ENCODE data around the gene XYLT1.

XYLT1 gene

DNA sequence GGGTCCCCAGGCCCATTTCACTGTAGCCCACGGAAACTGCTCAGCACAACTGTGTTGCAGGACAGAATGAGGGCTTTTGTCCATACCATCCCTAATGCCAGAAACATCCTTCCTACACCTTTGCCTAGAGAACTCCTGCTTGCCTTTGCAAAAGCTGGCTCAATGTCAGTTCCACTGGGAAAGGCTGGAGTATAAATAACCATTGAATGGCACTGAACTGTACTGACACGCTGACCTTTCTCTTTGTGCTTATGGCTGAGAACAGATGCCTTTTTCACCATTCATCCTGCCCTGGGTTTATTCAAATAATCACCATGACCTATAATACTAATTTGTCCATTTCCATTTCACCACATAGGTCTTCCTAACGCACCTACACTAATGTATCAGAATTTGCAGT, 300.3 kb downstream of the XYLT1 start:
- DNase-seq, result no peak

DNA sequence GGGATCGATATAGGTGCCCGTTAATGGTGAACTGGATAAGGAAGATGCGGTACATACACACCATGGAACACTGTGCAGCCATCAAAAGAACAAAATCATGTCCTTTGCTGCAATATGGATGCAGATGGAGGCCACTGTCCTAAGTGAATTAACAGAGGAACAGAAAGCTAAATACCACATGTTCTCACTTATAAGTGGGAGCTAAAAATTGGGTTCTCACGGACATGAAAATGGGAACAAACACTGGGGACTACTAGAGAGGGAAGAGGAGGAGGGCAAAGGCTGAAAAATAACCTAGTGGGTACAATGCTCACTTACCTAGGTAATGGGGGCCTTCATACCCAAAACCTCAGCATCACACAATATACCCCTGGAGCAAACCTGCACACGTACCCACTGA, 302.6 kb downstream of the XYLT1 start:
- no peak for DNase-seq

DNA sequence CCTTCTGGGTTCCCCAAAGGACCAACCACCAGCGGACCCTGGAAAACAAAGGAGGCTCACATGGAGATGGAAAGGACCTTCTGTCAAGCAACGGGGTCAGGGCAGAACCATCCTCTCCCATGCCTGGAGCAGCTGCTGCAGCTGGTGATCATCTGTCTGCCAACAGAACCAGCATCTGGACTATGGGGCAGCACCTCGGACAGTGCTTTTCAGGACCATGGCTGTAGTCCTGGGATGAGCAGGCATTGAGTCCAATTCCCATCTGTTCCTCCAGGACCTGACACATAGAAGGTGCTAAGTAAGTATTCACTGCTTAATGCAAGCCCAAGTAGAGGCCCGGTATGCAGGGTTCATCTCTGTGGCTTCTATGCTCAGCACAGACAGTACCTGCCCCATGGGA, 304.7 kb downstream of the XYLT1 start:
- no peak for DNase-seq

DNA sequence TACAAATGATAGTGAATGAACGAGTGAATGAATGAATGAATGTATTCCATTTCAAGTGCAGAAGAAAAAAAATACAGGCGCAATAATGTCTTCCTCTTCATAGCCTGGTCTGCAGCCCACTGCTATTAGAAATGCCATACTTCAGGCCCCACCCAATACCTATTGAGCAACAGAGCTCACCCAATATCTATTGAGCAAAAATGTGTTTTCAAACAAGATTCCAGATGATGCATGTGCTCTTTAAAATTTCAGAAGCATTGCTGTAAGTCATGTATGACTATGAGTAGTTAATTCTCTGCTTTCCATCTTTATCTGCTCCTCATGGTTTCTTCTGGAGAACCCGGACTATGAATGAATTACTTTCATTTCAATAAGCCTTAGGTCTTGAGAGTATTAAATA, 308.2 kb downstream of the XYLT1 start:
- DNase-seq, result no peak

DNA sequence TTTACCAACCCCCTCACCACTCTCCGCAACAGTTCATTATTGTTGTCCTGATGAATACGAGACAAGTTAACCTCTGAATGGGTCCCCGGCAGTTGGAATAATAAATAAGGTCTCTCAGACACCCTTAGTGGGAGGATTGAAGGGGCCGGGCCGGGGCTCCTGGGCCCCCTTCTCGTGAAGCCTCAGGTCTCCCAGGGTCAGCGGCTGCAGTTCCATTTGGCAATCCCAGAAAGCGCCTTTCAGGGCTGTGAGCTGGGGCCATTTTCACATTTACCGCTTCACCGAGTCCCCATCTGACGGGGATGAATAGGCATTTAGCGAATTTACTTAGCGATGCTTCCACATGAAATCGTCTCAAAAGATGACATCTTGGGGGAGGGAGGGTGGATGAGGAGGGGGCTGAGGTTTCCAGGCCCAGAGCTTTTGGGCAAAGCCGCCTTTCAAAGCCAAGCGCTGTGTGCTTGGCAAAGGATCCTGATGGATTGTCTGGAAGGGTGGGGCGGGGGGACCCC, 309.8 kb downstream of the XYLT1 start:
- no peak for DNase-seq

DNA sequence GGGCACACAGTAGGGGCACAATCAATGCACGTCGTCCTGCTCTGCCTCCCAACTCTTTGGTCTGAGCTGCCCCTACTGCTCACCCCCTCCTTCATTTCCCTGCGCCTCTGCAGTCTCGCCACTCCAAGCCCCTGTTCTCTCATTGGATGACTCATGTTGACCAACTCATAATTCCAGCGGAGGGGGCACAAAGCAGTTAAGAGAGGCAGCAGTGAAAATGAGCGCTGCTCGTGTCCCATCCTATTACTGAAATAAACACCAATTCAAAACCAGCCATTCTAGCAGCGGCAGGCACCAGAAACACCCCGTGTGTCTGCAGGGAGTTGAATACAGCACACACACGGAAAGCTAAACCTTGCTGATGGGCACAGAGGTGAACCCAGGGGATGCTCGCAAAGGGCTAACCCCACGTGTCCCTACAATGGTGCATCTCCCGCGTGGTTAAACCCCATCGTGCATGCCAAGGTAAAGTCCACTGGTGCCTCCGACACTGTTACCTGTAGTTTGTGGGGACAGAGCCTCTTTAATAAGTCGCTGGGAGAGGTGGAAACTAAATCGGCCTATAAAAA, 310.4 kb downstream of the XYLT1 start:
- DNase-seq, result no peak

DNA sequence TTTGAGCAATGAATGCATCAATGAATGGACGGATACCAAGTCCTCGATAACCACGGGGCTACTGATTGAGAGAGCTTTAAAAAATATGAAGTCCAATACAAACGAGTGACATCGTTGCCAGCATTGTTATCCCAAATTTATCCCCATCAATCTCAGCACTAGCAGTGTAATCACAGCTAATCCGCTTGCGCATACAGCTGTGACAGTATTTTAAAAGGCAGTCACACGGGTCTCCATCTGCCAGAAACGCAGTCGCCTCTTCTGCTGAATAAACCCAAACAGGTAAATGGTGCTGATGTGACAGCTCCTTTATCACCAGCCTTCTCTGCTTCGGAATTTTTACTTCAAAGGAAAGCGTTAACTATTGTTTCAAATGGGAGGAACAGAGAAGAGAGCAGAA, 311.1 kb downstream of the XYLT1 start:
- no peak for DNase-seq

DNA sequence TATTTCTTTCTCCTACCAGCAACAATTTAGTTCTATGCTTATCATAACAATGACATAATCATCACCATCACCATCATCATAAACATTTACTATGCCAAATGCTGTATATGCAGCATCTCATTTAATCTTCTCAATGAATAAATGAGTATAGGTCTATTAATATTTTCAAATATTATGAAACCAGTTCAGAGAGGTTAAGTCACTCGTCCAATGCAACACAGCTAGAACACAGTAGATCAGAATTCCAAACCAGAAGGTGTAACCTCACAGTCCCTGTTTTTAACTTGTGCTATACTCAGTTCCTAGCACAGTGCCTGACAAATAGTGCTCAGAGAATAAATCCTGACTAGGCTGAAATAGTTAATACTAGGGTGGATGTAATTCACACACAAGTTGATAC, 314.8 kb downstream of the XYLT1 start:
- DNase-seq, result no peak

DNA sequence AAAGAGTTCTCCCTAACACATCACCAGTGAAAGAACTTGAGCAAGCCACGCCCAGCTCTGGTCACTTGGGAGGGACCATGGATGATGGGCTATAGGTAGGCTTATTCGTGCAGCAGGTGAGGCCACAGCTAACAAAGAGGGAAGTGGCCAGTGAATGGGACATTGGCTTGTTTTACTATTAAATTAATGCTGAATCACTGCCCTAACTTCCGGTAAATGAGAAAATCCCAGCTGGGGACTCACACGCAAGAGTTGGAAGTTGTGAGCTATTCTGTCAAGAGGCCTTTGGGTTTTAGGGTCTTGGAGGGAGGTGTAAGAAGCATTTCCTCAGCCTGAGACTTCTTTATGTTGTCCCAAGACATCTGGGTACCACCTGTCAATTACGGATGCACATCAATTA, 315.3 kb downstream of the XYLT1 start:
- no peak for DNase-seq

DNA sequence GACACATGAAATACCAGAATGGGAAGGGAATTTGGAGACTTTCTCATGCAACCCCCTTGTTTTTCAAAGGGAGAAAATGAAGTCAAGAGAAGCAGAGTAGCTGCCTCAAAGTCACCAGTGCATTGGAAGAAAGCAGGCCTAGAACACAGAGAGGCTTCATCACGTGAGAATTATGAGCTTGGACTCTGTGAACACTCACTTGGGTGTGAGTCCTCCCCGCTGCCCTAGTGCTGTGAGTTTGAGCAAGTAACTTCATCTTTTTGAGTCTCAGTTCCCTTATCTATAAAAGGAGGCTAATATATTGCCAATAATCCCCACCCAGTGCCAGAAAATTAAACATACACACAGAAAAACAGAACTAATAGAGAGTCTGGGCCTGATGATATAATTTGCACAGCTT, 315.8 kb downstream of the XYLT1 start:
- no peak for DNase-seq

DNA sequence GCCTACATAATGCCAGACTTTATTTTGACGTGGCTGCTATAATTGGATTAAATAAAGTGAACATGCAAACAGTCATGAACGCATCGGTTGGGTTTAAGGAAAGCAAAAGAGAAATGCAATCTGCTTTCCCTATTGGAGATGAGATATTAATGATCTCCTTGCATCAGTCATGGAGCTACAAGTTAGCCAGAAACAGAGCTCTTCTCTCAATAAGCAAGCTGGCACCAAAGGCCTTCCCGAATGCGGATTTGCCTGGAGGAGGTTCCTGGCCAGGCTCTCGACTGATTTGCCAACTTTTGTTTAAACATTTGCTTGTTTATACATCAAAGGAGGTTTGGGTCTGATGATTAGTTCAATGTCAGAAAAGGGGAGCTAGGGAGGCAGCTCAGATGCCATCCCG, 318.4 kb downstream of the XYLT1 start:
- no peak for DNase-seq

DNA sequence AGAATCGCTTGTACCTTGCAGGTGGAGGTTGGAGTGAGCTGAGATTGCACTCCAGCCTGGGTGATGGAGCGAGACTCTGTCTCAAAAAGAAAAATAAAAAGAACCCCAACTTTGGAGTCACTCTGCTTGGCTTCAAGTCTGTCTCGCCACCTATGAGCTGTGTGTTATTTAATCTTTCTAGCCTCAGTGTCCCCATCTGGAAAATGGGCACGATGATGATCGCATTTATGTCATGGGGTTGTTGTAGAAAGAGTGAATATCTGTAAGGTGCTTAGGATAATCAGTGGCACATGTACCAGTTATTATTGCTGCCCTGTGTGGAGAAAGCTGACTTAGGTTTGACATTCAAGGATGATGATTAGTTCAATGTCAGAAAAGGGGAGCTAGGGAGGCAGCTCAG, 319.4 kb downstream of the XYLT1 start:
- DNase-seq, result no peak

DNA sequence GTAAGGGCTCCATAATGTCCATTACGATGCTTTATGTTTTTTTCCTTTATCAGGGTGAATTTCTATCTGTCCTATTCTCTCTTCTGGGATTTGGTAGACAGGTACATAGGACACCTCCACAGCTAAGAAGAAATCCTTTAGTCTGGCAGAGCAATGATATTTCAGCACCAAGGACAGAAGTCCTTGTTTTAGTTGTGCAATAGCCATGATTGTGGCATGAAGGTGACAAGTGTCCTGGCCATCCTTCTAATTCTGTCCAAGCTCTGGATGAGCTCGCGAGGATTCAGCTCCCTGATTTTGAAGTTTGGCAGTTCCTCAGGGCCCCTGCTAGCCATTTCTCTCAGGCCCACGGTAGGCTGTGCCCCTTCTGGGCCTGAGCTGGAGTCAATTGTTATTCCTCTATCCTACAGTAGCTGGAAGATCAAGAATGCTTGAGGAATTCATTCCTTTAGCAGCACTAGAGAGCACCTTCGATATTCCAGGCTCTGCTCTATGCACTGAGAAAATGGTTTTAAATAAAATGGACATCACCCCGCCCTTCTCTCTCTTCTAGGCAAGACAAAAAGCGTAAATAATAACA, 320.8 kb downstream of the XYLT1 start:
- no peak for DNase-seq

DNA sequence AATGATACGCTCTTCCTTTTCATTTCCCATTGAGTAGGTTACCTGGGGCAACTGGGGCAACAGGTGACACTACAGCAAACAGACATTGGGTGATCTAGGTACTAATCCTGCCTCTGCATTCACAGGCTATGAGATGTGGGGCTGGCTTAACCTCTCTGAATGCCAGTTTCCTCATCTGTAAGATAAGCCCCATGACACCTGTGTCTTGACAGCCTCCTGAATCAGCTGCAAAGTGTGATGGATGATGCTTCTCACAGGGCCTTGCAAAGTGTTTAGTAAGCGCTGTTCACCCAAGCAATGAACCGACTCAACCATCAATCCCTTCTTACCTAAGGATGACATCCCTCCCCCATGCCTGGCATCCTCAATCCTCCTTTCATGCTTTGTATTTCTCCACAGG, 322.8 kb downstream of the XYLT1 start:
- no peak for DNase-seq

DNA sequence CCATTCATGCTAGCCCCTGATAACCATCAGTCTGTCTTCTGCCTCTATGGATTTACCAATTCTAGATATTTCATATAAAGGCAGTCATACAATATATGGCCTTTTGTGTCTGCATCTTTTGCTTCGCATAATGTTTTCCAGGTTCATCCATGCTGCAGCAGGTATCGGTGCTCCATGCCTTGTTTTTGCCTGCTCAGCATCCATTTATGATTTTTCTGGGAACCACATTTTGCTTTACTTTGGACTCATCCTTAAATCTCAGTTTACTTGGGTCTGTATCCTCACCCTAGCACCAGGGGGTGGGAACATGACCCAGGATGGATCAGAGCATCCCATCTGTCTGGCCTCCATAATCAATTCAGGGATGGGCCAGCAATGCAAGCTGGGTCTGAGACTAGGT, 325.7 kb downstream of the XYLT1 start:
- no peak for DNase-seq

DNA sequence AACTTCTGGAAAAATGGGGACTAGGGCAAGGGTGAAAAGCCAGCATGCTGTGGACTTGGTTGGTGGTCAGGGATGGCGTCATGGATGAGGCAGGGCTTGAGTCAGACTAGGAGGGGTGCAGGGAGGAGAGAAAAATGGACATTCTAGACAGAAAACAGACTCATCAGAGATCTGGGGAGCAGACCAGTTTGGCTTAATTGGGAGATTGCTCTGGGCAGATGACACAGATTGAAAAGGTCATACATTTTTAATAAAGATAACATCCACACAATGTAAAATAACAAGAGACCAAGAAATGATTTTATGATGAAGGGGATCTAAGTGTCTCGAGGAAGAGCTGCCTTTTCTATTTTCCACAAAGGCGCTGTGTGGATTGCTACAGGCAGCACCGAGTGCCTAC, 326.3 kb downstream of the XYLT1 start:
- DNase-seq, result no peak

DNA sequence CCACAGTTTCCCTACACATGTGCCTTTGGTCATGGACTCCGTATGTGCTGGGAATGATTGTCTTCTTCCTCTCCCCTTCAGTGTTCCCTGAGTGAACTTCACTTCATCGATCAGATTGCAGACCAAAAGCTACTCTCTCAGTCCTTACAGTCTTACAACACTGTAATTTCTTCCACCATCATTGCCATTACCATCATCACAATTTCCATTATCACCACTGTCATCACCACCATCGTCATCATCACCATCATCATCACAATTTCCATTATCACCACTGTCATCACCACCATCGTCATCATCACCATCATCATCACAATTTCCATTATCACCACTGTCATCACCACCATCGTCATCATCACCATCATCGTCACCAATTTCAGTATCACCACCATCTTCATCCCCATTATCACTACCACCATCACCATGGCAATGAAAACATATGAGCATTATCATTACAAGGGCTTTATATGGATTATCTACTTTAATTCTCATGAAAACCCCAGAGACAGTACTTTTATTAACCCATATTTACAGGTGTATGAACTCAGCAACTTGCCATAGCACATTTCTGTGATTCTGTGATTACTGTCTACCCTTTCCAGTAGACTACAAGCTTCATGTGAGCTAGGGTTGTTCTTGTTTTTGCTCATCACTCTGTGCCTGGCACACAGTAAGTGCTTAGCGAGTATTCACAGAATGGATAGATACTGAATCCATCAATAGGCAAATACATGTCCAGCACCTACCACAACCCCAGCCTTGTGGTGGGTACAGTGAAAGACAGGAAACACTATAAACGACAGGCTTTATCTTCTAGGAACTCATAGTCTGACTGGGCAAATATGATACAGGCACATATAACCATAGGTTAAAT, 327.0 kb downstream of the XYLT1 start:
- DNase-seq, result no peak

DNA sequence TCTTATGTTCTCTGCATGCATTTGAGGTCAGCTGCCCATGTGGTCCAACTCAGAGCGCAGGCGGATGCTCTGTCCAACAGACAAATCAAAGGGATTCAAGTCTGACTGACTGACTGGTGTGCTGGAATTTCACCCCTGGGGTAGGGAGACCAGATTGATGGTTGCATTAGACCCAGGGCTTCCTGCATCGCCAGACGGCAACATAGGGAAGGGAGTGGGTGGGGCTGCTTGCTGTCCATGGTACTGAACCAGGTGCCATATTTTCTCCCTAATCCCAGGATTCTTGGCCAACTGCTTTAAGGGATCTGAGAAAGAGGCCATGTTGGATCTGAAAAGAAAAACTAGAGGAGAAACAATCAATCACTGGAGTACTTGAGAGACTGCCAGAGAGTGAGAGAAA, 332.0 kb downstream of the XYLT1 start:
- DNase-seq, result no peak

DNA sequence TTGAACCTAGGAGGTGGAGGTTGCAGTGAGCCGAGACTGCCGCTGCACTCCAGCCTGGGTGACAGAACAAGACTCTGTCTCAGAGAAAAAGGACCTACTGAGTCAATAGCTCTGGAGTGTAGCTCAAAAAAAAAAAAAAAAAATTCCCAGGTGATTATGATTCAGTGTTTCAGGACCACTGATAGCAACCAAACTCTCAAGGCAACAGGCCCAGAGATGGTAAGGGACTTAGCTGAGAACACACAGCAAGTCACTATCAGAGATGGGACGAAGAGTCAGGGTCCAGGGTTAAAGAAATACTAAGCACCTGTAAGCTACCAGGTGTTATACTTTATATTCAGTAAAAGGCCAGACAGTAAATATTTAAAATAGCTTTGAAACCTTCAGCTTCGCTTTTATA, 335.3 kb downstream of the XYLT1 start:
- DNase-seq, result no peak

DNA sequence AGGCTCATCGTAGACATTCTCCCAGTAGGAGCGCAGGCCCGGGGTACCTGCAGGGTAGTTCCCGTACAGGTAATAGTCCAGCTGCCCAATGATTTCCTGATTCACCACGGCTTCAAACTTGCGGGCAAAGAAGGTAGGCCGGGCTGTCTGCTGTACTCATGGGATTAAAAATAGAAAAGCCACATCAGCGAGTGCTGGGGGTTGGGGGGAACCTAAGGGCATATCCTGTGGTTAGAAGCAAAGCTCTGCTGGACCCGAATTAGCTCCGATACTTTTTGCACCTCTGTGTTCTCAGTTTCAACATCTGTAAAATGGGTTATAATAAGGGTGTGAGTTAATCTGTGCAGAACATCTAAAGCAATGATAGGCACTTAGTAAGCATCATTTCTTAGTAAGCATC, 336.2 kb downstream of the XYLT1 start:
- no peak for DNase-seq

DNA sequence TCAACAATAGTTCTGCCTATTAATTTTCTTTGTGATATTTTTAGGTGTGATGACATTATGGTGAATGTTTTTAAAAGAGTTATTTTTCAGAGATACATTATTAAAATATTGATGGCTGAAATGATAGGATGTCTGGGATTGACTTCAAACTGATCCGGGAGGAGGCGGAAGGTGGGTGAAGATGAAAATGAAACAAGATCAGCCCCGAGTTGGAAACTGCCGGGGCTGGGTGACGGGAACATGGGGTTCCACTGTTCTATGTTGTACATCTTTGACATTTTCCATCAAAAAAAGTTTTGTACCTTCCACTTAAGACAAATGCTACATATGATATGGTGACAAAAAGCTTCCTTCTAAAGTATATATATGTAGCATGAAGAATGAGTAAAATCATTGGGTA, 336.9 kb downstream of the XYLT1 start:
- DNase-seq, result no peak

DNA sequence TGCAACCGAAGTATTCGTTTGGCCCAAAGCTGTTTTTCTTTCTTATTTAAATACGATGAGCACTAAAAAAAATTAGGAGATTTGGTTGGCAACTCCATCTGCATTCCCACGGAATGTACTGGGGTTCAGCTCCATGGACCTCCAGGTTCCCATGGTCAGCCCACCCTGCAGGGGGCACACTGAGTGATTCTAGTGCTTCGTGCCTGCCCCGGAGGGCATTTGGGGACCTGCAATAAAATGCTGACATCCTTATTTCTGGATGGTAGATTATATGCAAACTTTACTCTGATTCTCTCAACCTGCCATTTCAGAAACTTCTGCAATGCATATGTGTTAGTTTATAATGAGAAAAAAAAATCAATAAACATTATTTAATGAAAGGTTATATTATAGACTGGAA, 339.4 kb downstream of the XYLT1 start:
- no peak for DNase-seq

DNA sequence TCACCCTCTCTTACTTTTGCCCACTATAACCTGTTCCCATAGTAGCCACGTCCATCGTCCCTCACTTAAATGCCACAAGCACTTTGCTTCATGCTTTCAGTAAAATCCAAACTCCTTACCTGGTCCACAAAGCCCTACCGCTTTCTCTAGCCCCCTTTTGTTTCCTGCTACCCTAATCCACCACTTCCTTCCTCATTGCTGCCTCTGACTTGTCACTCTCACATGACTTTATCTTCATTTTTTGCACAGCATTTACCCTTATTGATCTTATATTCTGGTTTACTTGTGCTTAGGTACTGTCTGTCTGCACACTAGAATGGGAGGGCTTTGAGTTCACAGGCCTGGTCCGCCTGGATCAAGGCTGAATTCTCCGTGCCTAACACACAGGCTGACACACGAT, 340.0 kb downstream of the XYLT1 start:
- DNase-seq, result no peak

DNA sequence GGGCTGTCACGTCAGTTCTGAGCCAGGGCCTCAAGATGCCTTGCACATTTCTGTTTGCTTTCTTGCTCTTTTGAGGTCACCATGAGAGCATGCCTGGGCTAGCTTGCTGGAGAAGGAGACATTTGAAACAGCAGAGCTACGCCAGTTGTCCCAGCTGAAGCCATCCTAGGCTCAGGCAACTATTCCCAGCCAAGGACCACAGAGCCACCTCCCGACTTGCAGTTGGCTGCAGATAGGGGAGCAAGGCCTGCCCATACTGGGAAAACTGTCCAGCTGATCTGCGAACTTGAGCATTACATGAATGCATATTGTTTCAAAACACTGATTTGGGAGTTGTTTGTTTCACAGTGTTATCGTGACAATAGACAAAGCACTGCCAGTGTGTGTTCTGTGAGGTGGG, 340.8 kb downstream of the XYLT1 start:
- DNase-seq, result no peak

Measured in DMS 273 treated with DMSO at 0.1 percent for 48 hours (cell line).